Rectal smooth muscle tissue (tissue), 1 donor: ENCODE results near the gene RASL11B.

Experiments
- H3K27ac ChIP-seq: one replicate; pipeline ENCODE4 v1.7.0; 2013; ENCODE audit warnings: low read depth, low read length, inconsistent platforms
- H3K27me3 ChIP-seq: one replicate; pipeline ENCODE4 v1.7.0; 2013; ENCODE audit warnings: low read length; ENCODE audit not compliant: control insufficient read depth, insufficient read depth
- H3K36me3 ChIP-seq: one replicate; pipeline ENCODE4 v1.7.0; 2013; ENCODE audit warnings: low read length; ENCODE audit not compliant: control insufficient read depth, insufficient read depth
- H3K4me1 ChIP-seq: one replicate; pipeline ENCODE4 v1.7.0; 2013; ENCODE audit warnings: low read length; ENCODE audit not compliant: control insufficient read depth, insufficient read depth
- H3K4me3 ChIP-seq: one replicate; pipeline ENCODE4 v1.7.0; 2013; ENCODE audit warnings: low read length
- H3K9ac ChIP-seq: one replicate; pipeline ENCODE4 v1.7.0; 2013; ENCODE audit warnings: low read length

RASL11B gene

DNA sequence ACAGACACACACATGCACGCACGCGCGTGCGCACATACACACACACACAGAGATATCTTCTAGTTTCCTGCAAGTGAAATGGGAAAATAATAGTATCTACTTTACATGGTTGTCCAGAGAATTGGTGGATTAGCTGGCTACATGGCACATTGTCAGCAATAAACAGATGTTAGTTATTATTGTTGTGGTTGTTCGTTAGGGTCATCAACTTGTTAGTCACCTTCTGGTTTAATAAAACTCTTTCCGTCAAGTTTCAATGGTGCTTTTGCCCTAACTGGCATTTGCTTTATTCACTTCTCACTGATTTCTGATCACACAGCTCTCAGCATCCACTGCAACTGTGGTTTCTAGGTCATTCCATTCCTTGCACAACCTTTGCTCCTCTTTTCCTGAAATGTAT is 25.4 kb upstream of the RASL11B start:
- Histone ChIP-seq H3K27ac (no peak overlapping the region), H3K36me3 (no peaks in the 10 kb centered on the region), H3K4me3 (no peak overlapping the region), H3K4me1 (peaks cover 3% of the 10 kb centered on the region), H3K9ac (no peak overlapping the region), H3K27me3 (no peaks in the 10 kb centered on the region)

DNA sequence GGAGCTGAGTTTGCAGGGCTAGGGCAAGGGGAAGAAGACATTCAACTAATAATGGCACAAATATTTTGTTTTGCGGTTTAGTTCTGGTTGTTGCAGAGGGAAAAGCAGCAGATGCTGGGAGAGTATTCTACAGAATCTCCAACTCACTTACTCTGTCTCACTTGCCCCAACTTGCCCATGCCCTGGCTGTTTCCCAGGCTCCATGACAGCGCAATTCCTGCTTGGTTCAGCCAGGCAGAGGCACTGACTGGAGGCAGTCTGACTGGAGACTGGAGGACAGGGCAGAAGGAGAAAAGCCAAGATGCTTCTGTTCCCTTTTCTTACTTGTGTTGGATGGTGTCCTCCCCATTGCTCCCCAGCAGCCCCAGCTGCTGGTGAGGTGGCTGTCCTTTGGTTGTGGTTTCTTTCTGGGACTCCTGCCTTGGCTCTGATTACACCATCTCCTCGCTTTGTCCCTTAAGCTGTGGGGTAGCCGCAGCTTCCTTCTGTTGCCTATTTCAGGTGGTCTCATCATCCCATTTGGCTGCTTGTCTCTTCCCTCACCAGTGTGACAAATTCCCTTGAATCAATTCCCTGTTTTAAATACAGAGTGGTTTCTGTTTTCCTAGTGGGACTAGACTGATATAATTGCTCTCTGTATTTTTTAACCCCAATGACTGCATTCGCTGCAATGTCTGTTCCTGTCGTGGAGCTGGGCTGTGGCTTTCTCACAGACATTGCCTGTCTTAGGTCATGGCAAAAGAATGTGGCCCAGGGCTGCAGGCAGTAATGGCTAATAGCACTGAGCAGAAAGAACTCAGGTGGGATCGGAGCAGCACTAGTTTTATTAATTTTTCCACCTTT is 24.2 kb upstream of the RASL11B start:
- H3K9ac ChIP-seq, result no peak overlapping the region
- no peaks in the 10 kb centered on the region for H3K27me3 ChIP-seq
- H3K36me3 ChIP-seq, result no peaks in the 10 kb centered on the region
- H3K4me1 ChIP-seq, result peaks cover 6% of the 10 kb centered on the region
- H3K27ac ChIP-seq, result no peak overlapping the region
- H3K4me3 ChIP-seq, result no peak overlapping the region

GRCh38 chr4:52838729-52839586 is 23.2 kb upstream of the RASL11B start:
- no peaks in the 10 kb centered on the region for H3K36me3 ChIP-seq
- no peaks in the 10 kb centered on the region for H3K27me3 ChIP-seq
- no peak overlapping the region for H3K27ac ChIP-seq
- no peak overlapping the region for H3K9ac ChIP-seq
- peaks cover 6% of the 10 kb centered on the region for H3K4me1 ChIP-seq
- no peak overlapping the region for H3K4me3 ChIP-seq

DNA sequence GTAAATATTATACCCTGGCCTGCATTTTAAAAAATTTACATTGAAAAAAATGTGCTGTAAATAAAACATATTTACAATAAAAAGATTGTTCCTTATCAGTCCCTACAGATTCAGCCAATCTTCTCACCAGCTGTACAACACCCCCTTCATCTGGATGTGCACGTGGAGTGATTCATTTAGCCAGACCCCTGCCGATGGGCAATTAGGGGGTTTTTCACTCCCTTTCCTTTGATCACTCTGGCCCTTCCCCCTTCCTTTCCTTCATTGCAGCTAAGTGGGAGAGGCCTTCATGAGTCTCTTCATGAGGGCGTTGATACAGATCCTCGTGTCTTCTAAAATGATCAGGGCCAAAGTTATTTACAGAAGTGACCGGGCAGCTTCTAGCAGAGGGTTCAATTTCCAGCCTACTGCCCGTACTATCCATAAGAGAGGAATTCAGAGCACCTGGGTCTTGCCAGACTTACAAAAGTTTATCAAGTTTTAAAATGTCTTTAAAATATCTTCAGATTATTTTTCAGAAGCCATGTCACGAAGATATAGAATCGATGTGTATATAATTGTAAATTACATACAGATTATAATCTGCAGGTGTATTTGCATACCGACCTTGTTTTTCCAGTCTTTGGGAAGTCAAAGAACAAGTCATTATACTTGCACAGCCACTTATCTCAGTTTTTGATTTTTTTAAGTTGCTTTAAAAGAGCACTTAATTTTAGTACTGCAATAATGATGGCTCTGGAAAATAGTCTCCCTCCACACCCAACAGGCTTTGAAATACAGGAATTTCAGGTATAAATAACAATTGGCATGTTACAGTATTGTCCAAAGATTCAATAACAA is 21.4 kb upstream of the RASL11B start:
- Histone ChIP-seq H3K27ac (no peak overlapping the region), H3K36me3 (no peaks in the 10 kb centered on the region), H3K4me3 (no peak overlapping the region), H3K4me1 (peaks cover 6% of the 10 kb centered on the region), H3K9ac (no peak overlapping the region), H3K27me3 (no peaks in the 10 kb centered on the region)

GRCh38 chr4:52841682-52842456 is 20.2 kb upstream of the RASL11B start:
- peak overlapping the region; percentile 12 for H3K27ac ChIP-seq
- H3K36me3 ChIP-seq, result no peaks in the 10 kb centered on the region
- H3K4me1 ChIP-seq, result peaks cover 6% of the 10 kb centered on the region

GRCh38 chr4:52842792-52843191 is 19.3 kb upstream of the RASL11B start:
- H3K36me3 ChIP-seq, result no peaks in the 10 kb centered on the region
- H3K4me3 ChIP-seq, result no peak overlapping the region
- H3K4me1 ChIP-seq, result peaks cover 6% of the 10 kb centered on the region
- no peak overlapping the region for H3K9ac ChIP-seq
- no peaks in the 10 kb centered on the region for H3K27me3 ChIP-seq
- H3K27ac ChIP-seq, result no peak overlapping the region

More at GRCh38 chr4:52841682-52842456, 20.2 kb upstream of the RASL11B start:
- Histone ChIP-seq H3K27me3 (no peaks in the 10 kb centered on the region), H3K4me3 (no peak overlapping the region), H3K9ac (no peak overlapping the region)

GRCh38 chr4:52843351-52843750 is 18.8 kb upstream of the RASL11B start:
- H3K27ac ChIP-seq, result no peak overlapping the region
- H3K27me3 ChIP-seq, result no peaks in the 10 kb centered on the region
- no peaks in the 10 kb centered on the region for H3K36me3 ChIP-seq
- no peak overlapping the region for H3K9ac ChIP-seq
- peaks cover 6% of the 10 kb centered on the region for H3K4me1 ChIP-seq
- H3K4me3 ChIP-seq, result no peak overlapping the region

GRCh38 chr4:52843958-52844357 is 18.2 kb upstream of the RASL11B start:
- Histone ChIP-seq H3K9ac (no peak overlapping the region), H3K36me3 (no peaks in the 10 kb centered on the region), H3K27ac (no peak overlapping the region), H3K4me3 (no peak overlapping the region), H3K4me1 (peaks cover 6% of the 10 kb centered on the region), H3K27me3 (no peaks in the 10 kb centered on the region)

DNA sequence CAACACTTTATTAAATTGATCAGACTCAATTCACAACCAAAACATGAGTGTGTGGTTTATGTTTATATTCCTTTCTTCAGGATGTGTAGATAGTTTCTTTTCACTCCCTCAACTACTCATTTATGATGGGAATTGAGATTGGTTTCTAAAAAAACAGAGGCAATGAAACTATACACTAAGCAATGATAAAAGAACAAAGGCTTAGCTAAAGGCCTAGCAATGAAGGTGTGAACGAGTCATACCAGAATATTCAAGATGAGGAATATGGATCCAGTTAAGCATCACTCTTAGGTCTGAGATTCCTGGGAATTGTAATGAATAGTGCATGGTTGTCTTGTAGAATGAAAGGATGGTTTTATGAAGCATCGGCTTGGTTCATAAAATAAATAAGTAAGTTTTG is 17.5 kb upstream of the RASL11B start:
- Histone ChIP-seq H3K4me3 (no peak overlapping the region), H3K27ac (no peak overlapping the region), H3K9ac (no peak overlapping the region), H3K36me3 (no peaks in the 10 kb centered on the region), H3K4me1 (peaks cover 6% of the 10 kb centered on the region), H3K27me3 (no peaks in the 10 kb centered on the region)

DNA sequence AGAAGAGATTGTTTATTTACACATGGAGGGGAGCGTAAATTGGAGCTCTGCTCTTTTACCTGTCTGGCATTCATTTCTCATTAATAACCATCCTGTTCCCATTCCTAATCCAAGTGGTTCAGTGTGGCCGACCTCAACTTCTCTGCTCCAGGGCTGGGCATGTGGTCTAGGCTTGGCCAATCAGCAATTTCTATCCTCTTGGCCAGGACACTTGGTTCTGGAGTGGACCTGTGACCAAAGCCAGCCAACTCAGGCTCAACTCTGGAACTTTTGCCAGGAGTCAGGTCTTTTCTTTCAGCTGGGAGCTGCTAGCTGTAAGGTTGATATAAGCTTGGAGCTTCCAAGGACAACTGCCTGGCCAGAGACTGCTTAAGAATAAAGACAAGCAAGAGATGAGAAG is 15.6 kb upstream of the RASL11B start:
- Histone ChIP-seq H3K9ac (no peak overlapping the region), H3K4me1 (peaks cover 4% of the 10 kb centered on the region), H3K4me3 (no peak overlapping the region), H3K27ac (no peak overlapping the region), H3K36me3 (no peaks in the 10 kb centered on the region), H3K27me3 (no peaks in the 10 kb centered on the region)

- H3K27ac ChIP-seq, result no peak overlapping the region
- H3K4me1 ChIP-seq, result no peaks in the 10 kb centered on the region
- no peak overlapping the region for H3K4me3 ChIP-seq
- no peaks in the 10 kb centered on the region for H3K36me3 ChIP-seq
- no peaks in the 10 kb centered on the region for H3K27me3 ChIP-seq
- H3K9ac ChIP-seq, result no peak overlapping the region
These were observed 13.9 kb upstream of the RASL11B start for GRCh38 chr4:52848254-52848653.
